Measurements from ENCODE around the gene PSTPIP1.

PSTPIP1 gene

DNA sequence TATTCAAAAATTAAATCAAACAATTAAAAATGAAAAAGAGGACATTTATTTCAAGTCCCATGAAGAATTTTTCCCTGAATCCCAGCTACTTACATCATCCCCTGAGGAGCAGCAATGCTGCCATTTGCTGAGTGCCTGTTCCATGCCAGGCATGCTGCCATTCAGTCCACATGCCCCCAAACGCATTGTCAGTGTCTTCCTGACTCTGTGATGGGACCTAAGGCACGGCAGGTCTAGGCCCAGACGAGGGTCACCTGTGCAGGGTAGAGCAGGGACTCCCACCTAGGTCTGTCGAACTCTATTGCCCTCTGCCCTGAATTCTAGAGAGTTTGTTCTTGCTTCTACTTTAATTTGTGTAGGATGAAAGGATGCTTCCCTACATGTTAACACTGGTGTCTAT is 7.0 kb downstream of the PSTPIP1 start:
- no peak for DNase-seq

- DNase-seq, result no peak
These were observed 7.5 kb downstream of the PSTPIP1 start for GRCh38 chr15:77002436-77002835.

DNA sequence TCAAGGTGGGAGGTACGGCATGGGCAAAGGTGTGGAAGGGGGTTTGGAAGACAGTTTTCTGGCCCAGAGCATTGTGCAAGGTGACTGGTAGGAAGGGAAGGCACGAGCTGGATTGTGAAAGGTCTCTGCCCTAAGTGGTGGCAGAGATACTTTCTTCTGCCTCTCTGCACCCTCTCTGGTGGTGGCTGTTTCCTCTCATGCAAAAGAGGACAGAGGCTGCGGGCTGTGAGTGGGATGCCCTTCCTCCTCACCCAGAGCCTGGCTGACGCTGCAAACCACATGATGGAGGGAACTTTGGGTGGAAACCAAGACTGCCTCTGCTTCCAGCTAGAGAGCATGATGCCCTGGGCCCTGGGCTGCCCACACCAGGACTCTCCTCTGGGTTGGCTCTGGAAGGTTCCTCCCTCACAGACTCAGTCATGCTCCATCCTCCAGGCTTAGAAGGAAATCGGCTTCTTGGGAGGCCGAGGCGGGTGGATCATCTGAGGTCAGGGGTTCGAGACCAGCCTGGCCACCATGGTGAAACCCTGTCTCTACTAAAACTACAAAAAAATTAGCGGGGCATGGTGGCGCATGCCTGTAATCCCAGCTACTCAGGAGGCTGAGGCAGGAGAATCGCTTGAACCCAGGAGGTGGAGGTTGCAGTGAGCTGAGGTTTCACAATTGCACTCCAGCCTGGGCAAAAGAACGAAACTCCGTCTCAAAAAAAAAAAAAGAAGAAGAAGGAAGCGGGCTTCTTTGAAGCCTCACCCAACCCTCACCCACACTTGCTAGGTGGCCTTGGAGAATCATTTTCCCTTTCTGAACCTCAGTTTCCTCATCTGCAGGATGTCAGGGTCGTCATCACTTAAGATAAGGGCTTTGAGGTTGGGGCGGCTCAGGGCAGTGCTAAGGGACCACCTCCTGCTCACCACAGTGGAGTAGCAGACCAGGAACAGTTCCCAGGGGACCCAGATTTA is 8.3 kb downstream of the PSTPIP1 start:
- DNase-seq, result no peak

- peak; percentile 15 for DNase-seq
These were observed 9.3 kb downstream of the PSTPIP1 start for GRCh38 chr15:77004189-77004588.

DNA sequence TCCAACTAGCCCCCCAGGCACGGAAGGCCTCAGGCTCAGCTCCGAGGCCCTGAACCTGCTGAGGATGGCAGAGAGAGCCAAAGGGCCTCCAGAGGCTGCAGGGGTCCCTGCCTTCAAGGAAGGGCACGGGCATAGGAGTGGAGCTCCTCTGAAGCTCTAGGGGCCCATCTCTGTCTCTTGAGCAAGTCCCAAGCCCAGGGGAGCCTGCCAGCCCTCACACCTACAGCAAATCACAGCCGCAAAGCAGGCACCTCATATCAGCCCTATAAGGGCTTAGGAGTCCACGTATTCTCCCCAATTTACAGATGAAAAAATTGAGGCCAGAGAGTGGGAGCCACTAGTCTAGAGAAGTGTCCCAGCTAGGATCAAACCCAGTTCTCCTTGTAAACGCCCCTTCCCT is 14.2 kb downstream of the PSTPIP1 start:
- DNase-seq, result no peak

DNA sequence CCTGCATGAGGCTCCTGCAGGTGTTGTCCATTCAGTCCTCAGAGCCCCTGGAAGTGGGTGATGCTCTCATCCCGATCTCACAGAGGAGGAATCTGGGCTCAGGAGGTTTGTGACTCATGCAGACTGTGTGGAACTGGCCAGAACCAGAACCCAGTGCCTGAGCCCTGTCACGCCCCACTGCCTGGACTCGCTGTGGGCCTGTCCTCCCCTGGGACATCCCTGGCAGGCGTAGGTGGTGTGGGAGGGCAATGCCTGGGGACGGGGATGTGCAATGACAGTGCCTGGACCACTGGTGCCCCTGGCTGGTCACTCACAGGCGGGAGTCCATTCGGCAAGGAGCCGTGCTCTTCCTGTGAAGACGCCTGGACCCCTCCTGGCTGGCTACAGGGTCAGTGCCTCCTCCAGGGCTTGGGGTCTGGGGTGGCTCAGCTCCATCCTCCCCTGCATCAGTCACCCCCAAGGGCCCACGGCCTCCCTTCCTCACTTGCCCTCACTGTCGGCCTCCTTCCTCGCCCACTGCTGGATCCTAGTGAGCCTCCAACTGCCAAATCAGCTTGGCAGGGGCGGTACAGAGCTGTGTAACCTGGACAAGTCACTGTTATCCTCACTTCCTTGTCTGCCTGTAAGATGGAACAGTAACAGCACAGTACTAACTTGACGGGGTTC is 14.9 kb downstream of the PSTPIP1 start:
- DNase-seq, result no peak

DNA sequence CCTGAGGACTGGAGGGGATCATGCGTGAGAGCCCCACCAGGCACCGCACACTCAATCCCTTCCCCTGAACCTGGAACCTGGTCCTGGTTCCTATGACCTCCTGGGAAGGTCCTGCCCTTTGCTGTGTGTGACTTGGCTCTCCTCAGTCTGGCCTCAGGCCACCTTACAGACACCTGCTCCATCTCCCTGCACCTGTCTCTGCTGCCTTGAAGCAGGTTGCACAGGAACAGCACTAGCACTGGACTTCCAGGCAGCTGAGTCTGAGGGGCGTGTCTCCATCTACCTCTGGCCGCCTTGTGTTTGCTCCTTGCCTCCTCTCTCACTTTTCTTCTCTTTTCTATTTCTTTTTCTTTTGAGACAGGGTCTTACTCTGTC is 15.4 kb downstream of the PSTPIP1 start:
- DNase-seq, result no peak

- no peak for DNase-seq
These were observed 15.9 kb downstream of the PSTPIP1 start for GRCh38 chr15:77010857-77011256.

DNA sequence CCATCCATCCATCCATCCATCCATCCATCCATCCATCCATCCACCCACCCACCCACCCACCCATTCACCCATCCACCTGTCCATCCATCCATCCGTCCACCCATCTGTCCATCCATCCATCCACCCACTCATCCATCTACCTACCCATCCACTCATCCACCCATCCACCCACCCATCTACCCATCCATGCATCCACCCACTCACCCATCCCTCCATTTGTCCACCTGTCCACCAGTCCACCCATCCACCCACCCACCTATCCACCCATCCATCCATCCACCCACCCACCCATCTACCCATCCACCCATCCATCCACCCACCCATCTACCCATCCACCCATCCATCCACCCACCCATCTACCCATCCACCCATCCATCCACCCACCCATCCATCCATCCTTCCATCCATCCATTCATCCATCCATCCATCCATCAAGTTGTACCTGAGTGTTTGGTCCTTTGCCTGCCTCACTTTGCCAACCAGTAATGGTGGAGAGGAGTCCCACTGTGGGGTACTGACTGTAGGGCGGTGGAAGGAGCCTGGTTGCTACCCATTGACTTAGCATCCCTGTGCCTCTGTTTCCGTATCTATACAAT is 17.3 kb downstream of the PSTPIP1 start:
- DNase-seq, result no peak

- no peak for DNase-seq
These were observed 17.9 kb downstream of the PSTPIP1 start for GRCh38 chr15:77012868-77013267.

GRCh38 chr15:77013776-77014131 is 18.8 kb downstream of the PSTPIP1 start:
- no peak for DNase-seq

- DNase-seq, result no peak
These were observed 19.5 kb downstream of the PSTPIP1 start for GRCh38 chr15:77014132-77015081.

GRCh38 chr15:77015646-77016320 is 20.9 kb downstream of the PSTPIP1 start:
- no peak for DNase-seq

DNA sequence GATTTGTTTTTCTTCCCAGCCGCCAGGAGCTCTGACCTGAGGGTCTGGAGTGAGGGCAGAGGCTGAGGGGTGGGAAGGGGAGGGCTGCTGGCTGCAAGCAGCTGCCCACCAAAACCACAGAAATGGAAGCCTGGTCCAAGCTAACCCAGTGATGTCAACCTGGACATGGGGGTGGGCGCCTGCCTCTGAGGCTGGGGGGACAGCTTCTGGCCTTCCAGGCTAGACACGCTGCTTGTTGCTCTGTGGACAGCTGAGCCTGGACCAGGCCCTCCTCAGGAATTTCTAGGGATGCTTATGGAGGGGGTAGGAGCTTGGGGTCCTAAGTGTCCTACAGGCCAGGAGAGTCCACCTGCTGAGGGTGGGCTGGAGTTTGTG is 21.4 kb downstream of the PSTPIP1 start:
- DNase-seq, result no peak

GRCh38 chr15:77017091-77017660 is 22.2 kb downstream of the PSTPIP1 start:
- no peak for DNase-seq

DNA sequence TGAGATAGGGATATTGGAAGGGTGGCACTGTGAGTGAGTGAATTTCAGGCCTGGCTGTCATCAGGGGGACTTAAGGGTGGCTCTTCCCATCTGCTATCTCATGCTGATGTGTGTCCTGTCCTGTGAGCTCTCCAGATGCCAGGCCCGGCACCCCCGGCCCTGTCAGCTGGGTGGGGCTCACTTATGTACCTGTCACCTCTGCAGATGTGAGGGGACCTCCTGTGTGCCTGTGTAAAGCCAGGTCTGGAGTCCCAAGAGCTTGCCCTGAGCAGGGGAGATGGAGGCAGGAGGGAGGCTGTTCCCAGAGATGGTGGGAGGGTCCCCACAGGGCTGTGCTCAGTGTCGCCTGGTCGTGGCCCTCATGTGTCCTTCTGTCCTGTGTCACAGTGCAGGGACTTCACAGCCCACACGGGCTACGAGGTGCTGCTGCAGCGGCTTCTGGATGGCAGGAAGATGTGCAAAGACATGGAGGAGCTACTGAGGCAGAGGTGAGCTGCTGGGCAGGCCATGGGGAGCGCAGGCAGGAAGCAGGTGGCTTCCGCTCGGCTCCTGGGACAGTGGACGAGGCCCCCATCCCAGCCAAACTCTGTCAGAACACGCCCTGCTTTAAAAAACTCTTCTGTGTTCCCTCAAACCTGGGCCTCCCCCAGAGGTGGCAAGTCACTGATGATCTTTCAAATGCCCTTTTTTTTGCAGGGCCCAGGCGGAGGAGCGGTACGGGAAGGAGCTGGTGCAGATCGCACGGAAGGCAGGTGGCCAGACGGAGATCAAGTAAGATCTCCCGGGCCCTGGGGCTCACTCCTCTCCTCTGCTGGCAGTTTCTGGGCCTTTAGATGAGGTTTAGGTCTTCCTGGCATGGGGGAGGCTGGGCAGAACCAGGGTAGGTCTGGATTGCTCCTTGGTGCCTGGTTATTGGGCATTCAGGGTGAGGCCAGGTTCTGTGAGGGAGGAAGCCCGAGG is 23.1 kb downstream of the PSTPIP1 start:
- DNase-seq, result no peak

- DNase-seq, result no peak
These were observed 24.0 kb downstream of the PSTPIP1 start for GRCh38 chr15:77018796-77019505.

DNA sequence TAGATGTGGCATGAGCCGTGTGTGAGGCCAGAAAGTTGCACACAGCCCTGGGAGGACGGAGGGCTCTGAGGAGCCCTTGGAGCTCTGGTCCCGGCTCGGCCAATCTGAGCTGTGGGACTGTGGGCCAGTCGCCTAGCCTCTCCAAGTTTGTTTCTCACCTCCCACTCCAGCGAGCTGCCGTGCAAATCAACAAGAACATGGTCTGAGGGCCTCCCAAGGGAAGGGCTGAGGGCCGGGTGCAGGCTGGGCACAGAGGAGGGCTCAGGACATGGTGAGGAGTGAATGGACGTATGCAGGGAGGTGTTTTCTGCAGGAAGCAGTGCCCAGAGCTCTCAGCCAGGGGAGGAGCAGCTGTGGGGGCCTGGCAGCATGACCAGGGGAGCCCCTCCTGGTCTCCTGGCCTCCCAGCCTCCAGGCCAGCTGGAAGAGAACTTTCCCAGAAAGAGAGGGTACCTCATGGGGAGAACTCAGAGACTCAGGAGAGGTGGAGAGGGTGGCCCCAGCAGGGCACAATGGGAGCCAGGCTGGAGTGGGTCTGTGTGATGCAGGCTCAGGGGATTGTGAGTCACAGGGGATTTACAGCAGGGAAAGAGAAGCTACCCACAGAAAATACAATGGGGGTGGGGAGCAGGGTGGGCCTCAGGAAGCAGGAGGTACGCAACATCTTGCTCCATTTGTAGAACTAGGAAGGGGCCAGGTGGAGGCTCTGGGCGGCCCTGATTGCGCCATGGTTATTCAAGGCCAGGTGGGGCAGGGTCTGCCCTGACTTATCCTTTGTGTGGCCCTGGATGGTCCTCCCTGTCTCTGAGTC is 24.8 kb downstream of the PSTPIP1 start:
- DNase-seq, result peak; percentile 47

All from EL (cell line).